Glomerular endothelial cell (primary cell): Measurements from ENCODE around the gene VGLL3. TPM values are rescaled to one million over a fixed set of nuclear protein-coding genes. Genes with fewer than 3 reads are reported as not detected.
"Not testable (repeated sequence)": the region's sequence is repeated elsewhere in the genome, so short reads cannot be mapped to it uniquely, and the experiment has no call there.

Experiments used
- DNase-seq: peaks from one replicate; pipeline ENCODE4 v3.0.0-alpha.2; 2011; ENCODE audit warnings: low read depth, low spot score; ENCODE audit errors: extremely low read depth
- total RNA-seq: library from RNA; depleted of rRNA; stranded (reverse); fragments of >200 nt; gene quantifications from 2 replicates; pipeline ENCODE4 v1.2.3, GENCODE V29; 2015

VGLL3 gene, protein sequence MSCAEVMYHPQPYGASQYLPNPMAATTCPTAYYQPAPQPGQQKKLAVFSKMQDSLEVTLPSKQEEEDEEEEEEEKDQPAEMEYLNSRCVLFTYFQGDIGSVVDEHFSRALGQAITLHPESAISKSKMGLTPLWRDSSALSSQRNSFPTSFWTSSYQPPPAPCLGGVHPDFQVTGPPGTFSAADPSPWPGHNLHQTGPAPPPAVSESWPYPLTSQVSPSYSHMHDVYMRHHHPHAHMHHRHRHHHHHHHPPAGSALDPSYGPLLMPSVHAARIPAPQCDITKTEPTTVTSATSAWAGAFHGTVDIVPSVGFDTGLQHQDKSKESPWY
- total RNA-seq: 1.1 and 7.2 TPM in 2 replicates

DNA sequence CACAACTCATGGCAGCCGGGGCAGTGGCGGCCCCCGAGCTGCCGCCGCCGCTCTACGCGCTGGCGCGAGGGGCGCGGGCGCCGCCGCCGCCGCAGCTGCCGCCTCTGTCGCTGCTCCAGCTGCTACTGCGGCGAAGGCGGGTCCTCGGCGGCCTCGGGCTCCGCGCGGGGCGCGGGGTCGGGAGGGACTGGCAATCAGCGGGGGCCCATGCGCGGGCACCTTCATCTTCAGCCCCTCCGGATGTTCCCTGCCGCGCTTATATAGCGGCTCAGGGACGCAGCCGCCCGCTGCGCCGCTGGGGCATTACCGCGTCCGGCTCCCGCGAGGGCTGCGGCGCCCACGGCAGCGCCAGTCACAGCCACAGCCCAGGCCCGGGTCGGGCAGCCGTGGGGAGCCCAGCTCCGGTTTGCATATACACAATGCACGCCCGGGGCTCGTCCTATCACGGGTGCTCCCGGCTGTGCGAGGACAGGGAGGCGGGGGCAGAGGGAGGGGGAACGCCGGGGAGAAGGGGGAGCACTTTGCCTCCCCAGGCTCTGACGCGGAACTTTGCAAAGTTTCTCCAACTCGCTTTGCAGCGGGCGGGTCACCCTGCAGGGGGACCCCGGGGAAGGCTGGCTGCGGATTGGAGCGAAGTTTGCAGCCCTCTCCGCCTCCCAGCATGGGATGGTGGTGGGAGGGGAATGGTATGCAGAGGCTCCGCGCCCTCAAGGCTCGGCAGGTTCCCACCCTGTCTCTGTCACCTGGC, at the start of gene VGLL3:
TSS of gene VGLL3 (minus strand) at position 416 of the 748 bp plus-strand sequence. CDS start at position 10, 406 bp downstream.
- DNase-seq: no peak

DNA sequence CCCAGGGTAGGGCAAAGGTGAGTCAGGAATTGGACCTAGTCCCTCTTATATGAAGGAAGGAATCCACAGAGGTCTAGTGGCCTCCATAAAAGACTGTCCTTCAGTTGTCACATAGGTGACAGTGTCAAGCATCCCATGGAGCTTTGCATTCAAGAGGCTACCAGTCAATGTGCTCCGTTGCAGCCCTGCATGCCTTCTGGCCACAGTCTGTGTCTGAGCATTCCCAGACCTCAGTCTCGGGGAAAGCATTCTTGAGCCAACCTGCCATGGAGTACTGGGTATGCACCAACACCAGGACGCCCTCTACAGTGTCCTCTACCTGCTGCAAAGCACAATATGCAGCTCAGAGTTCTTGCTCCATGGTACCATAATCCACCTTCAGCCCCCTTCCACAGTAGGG, 46.7 kb upstream of the VGLL3 start:
- no peak for DNase-seq

DNA sequence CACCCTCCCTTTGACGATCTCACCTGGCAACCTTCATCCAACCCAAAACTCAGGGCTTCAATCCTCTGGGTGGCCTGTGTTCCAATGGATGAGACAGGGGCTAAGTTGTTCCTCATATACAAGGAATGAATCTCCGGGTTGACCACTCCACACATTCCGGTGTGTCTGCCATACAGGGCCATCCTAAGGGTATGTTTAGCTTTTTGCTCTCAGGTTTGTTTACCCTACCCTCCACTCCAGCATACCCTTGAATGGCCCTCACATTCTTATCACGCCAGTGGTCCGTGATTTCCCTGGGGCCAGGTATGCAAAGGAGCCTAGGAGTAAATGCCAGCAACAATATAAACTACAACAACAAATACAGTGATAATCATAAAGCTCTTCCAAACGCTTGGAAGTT, 45.7 kb upstream of the VGLL3 start:
- DNase-seq: no peak

DNA sequence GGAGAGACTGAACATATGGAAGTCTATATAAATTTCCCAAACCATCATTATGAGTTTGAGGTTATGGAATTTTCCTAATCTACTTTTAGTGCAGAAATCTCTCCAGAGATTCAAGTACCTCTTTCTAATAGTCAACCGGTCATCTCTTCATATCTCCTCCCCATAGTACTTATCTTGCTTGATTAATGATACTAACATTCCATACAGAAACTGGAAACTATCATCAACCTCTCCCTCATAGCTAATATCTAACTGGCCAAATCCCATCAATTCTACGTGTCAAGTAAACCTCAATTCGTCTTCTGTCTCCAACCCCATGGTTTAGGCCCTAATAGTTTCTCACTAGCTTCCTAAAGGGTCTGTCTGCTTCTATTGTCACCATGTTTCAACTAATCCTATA, 44.4 kb upstream of the VGLL3 start:
- DNase-seq: no peak

DNA sequence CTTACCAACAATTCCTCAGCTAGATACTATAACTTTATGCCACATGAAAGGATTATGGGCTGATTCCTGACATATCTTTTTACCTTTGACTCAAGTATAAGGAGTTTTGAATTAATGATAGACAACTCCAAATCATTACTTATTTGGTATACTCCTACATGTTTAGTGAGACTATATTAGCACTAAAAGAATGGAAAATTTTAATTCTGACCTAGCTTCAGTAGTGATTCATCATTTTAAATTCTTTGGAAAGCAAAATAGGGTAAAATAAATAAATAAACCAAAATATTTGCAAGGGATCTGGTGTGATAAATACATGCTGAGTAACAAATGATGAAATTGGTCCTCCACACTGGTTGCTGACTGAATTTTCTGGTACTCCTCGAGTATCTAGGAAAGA, 42.3 kb upstream of the VGLL3 start:
- DNase-seq: no peak

DNA sequence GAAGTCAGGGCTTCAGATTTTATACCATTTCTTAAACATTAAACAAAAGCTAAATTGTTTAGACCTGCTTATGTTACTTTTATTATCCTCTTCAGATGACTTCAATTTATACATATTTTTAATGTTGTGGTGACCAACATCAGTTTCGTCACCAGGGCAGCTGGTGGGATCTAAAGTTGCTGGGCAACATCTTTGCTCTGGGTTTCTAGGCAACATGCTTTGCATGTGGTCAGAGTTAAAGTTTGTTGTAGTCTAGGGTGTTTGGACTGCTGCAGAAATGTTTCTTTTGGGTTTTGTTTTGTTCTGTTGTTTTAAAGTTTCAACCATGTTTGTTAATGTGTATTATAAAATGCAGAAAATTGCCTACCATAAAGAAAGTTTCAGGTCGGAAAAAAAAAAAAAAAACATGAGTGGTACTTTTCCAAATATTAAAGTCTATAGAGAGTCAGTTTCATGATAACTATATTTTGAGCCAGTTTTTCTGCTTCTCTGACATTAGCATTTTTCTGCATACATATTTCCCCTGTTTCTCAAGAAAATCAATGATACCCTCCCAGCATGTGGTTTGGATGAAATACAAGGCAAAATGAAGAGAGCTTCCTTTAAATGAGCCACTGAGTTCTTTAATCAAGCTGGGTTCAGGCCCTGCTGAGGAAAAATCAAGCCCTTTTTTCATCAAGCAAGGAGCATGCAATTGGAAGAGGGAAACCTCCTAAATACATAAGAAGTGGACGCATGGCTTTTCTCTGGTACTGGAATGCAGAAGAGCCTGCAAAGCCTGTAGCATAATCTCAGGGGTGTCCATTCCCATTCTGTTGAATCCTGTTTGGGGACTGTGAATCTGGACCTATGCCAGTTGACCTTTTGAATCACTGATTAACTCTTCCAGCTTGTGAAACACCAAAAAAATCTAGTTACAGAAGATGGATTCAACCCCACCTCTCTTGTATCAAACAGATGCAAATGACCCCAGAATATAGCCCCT, 35.0 kb upstream of the VGLL3 start:
- DNase-seq: no peak

DNA sequence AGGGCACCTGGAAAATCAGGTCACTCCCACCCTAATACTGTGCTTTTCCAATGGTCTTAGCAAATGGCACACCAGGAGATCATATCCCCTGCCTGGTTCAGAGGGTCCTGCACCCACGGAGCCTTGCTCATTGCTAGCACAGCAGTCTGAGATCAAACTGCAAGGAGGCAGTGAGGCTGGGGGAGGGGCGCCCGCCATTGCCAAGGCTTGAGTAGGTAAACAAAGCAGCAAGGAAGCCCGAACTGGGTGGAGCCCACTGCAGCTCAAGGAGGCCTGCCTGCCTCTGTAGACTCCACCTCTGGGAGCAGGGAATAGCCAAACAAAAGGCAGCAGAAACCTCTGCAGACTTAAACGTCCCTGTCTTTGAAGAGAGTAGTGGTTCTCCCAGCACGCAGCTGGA, 26.4 kb upstream of the VGLL3 start:
- not testable (repeated sequence) for DNase-seq

DNA sequence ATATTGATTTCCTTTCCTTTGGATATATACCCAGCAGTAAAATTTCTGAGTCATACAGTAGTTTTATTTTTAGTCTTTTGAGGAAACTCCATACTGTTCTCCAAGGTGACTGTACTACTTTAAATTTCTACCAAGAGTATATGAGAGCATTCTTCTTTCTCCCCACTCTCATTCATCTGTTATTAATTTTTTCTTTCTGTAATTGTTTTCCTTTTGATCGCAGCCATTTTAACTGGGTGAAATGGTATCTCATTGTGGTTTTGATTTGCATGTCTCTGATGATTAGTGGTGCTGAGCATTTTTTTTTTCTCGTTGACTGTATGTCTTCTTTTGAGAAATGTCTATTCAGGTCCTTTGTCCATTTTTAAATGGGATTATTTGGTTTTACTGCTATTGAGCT, 18.3 kb upstream of the VGLL3 start:
- no peak for DNase-seq

DNA sequence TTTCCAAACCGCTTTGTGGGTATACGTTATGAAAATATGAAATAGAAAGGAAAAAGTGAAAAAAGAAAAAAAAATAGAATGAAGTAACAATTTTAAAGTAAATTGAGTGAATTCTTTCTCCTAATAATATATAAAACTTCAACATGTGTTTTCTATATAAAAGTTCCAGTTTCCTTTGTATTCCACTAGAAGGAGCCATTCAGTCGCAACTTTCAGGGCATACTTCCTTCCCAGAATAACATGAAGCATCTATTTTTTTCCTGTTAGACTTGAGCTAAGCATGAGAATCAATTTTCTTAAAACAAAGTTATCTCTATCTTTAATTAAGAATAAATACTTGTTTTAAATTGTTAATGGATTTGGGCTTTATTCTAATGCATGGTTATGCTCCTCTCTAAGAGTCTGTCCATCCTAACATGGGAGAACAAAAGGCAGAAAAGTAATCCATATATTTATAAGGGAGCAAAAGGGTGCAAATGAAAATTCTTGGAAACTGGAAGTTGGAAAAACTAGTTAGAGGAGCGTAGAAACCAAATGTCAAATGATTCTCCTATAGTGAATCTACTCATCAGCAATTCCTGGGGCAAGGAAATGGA, 16.0 kb upstream of the VGLL3 start:
- no peak for DNase-seq

DNA sequence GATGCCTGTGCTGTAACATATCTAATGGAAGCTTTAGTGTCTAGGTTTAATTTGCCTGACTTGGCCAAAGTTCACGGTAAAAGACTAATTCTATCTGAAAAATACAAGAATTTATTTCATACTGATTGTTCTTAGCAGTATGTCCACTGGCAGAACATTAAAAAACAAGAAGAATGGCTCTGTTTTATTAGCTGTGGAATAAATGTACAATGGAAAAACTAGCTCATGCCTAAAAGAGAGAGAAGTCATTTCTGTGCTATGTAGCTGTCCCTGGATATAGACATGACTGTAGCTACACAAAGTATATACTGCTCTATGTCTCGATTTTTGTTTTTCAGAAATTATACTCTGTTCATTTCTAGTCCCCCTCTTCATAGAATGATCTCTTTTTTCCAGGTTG, 13.9 kb upstream of the VGLL3 start:
- no peak for DNase-seq

DNA sequence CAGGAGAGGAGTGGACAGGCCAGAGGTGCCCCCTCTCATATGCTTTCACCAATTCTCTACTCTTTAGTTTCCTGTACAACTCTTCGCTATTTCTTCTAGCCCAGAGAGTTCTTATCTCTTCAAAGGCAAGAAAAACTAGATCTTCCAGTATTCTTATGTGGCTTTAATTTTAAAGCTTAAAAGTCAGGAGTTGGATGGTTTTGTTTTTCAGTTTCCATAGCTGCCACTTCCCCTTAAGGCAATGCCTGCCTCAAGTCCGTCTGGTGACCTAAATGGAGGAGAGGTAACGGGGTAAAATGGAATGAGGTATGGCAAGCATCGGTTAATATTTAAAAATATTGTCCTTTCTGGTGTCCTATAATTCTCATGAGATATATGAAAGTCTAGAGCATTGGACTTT, 11.4 kb upstream of the VGLL3 start:
- DNase-seq: no peak

DNA sequence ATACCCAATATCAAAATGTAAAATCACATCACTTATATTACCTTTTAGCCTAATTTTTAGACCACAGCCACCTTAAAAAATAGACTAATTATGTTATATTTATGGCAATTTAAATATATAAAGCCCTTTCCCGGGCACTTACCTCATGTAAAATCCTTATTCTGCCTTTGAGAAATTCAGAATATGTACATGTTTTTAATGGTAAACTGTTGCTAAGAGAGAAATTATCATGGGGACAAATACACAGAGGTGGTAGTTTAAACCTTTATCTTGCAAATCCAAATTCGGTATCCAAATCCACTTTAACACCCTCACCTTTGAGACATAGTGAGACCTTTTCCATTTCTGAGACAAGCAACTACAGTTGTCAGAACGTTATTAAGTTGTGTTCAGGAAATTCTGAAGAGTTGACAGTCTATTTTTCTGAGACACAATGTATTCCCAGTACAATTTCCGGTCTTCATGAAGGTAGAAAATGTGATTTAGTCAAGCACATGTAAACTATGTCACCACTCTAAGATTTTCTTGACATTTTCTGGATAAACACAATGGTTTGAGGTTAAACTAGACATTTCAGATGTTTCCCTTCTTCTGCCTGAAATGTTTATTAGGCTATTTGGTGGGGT, 10.6 kb upstream of the VGLL3 start:
- DNase-seq: no peak

DNA sequence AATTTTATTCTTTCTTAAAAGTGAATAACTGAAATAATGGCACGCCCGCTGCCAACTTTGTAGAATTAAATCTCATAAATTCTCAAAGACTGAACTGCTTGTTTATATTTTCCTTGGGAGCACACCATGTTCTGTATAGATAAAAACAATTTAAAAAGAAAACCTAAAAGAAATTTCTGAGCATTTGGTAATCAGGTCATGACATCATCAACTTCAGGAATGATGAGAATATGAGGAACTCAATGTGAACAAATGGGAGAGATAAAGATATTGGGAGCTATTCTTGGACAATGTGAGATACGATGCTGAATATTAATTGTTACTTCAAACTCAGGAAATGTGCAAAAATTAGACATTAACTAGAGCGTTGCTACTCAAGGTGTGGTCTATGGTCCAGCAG, 10.0 kb upstream of the VGLL3 start:
- no peak for DNase-seq

DNA sequence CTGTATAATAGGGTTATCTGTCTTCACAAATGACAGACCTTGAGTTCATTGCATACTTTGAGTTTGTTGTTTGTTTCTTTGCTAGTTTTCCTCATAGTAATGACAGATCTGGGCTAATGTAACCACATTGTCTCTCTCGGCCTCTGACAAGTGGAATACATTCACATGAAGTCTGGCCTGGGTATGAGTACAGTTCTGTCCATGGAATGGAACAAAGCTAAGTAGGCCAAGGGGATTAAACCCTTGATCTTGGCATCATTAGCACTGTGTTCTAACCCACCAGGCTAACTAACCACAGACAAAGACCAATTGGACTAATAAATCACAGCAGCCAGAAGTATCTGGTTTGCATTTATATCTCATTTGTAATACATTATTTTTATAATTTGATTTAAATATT, 7.6 kb upstream of the VGLL3 start:
- no peak for DNase-seq

DNA sequence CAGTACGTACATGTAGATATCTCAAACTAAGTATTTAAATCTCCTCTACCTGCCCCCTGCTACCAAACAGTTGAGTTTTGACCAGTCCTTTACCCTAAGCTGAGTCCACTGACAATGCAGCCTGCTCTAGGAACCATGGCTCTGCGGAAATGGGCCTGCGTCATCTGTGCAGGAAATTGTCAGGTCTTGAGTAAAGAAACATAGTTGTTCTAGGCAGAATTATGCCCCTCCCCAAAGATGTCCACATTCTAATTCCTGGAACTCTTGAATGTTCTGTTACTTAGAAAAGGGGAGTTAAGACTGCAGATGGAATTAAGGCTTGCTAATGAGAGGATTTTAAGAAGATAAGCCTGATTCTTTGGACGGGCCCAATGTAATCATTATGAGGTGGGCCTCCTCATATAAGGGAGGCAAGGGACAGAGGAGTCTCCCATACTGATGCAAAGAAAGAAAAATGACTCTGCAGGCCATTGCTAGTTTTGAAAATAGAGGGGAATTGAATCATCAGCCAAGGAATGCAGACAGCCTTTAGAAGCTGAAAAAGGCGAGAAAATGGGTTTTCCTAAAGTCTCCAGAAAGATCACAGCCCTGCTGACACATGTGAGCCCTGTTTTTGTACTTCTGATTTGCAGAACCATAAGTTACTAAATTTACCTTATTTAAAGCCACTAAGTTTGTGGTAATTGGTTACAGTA, 5.5 kb upstream of the VGLL3 start:
- no peak for DNase-seq

DNA sequence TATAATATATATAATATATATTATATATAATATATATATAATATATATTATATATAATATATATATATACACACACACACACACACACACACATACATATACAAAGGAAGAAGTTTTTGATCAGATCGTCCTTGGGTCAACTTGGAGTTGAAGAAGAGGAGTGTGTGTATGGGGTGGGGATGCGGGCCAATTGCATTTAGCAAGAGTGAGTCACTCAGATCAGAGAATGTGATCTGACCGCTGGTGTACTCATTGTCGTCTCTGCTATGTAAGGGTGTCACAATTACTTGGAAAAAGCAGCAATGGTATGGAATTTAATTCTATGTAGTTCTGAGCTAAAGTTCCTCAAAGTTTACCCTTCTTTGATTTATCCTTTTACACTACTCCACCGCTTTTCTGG, 4.6 kb upstream of the VGLL3 start:
- DNase-seq: no peak

DNA sequence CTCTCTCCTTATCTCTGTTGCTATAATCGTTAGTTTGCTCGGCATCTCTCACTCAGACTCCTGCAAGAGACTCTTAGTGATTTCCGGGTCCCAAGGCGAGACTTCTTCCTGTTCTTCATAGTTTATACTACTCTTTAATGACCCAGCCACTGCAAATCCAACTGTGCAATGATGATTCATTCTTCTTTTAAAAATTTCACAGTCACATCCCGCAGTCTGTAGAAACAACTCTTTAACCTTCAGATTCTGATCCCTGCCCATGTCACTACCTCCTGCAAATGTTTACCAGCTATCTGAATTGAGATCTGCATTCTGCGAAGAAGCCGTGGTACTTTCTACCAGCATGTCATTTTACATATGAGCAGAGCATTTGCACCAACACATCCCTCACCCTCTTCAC, 2.8 kb upstream of the VGLL3 start:
- no peak for DNase-seq

DNA sequence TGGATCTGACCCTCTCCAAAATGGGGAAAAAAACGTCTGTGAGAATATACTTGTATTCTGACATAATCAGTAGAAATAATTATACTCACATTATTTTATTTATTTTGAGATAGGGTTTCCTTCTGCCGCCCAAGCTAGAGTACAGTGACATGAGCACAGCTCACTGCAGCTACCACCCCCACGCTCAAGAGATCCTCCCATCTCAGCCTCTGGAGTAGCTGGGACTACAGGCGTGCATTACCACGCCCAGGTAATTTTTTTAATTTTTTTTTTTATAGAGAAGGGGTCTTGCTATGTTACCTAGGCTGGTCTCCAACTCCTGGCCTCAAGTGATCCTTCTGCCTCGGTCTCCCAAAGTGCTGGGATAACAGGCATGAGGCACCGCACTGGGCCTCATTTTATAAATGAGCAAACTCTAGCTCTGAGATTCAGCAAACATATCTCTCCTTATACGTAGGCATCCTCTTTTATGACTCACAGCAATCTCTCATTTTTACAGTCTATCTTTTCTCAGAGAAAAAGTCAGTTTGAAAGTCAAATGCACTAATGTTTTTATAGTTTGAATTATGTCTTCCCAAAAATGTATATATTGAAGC, 989 bp upstream of the VGLL3 start:
- no peak for DNase-seq

DNA sequence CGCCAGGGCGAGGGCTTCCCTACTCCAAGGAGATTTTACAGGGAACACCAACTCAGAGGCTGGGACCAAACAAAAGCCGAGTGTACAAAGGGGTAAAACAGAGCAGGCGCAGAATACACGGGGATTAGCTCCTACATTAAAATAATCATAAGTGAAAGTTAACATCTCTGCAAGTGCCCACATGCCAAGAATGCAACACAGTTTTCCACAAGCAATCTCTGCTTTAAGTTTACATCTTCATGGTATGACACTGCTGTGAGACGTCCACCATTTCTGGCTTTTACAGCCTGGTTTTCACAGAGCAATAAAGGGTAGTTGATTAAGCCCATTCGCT, 500 bp upstream of the VGLL3 start:
- DNase-seq: no peak
